GM18508 (cell line): ENCODE results near the gene CLCN1.
"Not testable (repeated sequence)": the region's sequence is repeated elsewhere in the genome, so short reads cannot be mapped to it uniquely, and the experiment has no call there.

Experiments used
- ATAC-seq: cut with Tn5 transposase; IDR thresholded peaks from one replicate; pipeline ENCODE4 v1.9.1; 2021; ENCODE audit warnings: moderate number of reproducible peaks; ENCODE audit not compliant: insufficient read depth, unreplicated experiment

Gene CLCN1

DNA sequence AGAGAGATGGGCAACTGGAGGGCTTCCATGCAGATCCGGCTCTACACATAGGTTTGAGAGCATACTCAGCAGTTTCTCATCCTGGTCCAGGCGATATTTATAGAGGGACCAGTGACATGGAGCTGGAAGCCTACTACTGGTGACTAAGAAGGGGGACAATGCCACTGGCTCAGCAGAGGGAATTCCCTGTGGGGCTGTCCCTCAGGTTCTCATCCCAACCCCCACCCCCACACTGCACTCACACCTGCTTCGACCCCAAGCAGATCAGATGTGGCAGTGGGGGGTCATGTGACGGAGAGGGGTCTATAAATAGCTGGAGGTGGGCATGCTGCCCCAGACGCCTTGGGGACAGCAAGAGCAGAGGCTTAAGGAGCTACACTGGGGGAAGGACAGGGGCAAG is at the start of gene CLCN1:
CLCN1 (plus strand) TSS at position 336 of the 400 bp plus-strand sequence. CDS start 102 bp downstream, outside the sequence.
- no peak for ATAC-seq

DNA sequence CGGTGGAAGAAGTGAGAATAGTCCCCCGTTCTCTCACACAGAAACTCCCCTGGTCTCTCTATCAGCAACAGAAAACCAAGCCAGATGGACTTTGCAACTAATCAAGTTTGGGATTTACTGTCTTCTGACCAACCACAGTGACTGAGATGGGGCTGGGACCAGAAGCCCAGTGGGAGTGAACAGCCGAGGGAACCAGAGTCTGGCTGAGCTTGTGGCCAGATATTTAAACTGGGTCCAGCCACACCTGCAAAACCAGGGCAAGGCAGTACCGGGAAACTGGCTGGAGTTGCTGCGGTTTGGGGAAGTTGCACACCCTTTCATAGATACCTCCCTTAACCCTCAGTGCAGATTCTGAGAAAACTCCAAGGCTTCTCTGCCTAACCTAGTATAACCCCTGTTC is 46.7 kb upstream of the CLCN1 start:
- no peak for ATAC-seq

DNA sequence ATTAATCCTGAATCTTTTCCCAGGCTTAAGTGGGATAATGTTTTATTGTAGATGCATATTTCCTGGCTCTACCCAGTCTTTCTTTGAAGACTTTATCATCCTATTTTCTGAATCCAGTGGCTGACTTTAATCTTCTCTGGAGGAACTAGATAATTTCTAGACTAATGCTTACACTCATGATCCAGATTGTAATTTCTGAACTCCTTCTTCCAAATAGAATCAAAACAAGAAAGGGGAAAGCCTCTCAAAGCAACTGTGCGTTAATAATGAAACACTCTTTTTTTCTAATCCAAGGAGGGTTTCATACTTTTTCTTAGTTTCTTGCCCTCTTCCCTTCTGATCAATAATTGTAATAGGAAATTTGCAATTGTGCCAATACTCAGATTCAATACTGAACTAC is 44.7 kb upstream of the CLCN1 start:
- no peak for ATAC-seq

DNA sequence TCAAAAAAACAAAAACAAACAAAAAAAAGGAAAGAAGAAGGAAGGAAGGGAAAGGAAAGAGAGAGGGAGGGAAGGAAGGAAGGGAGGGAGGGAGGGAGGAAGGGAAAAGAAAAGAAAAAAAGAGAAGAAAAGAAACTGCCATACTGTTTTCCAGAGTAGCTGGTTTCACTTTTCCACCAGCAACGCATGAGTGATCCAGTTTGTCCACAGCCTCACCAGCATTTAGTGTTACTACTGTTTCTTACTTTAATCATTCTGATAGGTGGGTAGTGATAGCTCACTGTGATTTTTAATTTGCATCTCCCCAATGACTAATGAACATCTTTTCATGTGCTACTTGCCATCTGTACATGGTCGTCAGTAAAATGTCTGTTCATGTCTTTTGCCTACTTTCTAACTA is 43.0 kb upstream of the CLCN1 start:
- no peak for ATAC-seq

DNA sequence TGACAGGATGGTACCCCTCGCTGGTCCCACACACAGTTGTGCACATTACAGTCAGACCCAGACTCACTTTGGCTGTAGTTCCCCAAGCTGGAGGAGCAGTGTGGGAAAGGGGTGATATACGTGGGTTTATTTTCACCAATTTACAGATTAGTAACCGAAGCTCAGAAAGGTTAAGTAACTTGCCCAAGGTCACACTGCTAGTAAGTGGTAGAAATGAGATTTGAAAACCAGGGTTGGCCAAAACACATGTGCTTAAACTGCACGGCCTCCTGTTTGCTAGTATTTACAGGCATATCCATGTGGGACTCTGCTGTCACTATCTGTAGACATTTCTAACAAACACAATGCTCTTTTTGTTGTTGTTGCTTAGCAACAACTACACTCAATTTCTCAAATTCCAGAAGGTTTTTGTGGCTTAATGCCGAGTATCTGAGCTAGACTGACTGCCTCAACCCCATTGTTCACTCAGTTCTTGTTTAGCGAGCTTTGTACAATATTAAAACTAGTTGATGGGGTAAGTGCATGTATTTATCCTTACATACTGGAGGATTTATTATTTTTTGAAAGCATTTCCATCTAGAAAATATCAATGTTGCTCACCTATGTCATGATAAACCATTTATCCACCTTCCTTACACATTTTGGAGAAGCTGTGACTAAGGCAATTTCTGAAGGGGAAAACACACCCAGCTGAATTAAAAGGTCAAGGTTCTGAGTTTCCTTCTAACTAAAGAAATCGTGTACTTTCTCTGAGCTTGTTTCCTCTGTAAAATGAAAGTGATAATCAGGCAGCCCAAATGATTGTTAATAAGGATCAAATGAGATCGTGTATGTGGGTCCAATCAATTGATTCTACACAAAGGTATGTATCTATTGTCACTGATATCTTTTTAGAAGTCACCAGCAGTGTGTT is 36.5 kb upstream of the CLCN1 start:
- ATAC-seq: no peak

DNA sequence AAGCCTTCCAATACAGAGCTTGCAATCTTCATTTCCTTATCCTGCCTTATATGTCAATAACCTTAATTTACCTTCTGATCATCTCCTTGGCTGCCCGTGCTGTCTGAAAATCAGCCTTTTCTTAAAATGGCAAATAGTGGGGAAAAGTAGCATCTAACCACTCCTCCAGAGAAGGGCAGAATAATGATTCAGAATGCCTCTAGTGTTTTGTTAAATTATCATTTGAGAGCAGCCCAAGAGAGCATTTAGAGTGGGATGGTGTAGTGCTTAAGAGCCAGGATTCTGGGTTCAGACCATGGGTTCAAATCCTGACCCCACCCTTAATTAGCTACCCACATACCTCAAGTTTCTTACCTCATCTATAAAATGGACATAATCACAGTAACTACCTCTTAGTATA is 35.8 kb upstream of the CLCN1 start:
- ATAC-seq: no peak

DNA sequence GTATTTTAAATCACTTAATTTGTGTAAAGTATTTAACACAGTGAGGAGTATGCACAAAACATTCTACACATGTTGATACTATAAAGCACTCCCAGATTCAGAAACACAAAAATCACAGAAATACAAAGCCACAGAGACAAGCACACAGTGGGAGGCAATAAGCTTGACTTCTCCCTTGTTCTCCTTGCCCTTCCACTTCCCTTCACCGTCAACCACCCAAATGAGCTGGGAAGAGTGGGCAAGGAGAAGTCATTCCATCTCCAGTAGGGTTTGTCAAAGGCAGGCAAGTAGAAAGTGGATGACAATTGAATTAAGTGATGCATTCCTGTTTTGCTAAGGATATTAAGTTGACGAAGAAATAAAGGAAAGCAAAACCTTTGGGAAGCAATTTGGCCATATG is 35.3 kb upstream of the CLCN1 start:
- no peak for ATAC-seq

DNA sequence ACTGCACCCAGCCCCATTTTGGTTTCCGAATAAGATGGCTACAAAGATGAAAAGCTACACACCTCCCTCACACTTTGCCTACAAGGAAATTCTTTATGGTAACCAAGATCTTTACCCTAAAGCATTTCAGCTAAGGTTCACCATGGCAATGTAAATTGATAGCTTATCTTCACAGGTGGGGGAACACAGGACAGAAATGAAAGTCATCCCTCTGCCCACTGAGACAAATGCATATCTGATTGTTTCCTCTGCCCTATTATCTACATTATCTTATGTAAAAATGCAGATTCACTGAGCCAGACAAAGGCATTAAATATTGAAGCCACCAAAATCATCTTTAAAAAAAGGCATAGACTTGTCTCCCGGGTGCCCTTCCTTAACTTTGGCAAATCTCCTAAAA is 34.4 kb upstream of the CLCN1 start:
- ATAC-seq: no peak

DNA sequence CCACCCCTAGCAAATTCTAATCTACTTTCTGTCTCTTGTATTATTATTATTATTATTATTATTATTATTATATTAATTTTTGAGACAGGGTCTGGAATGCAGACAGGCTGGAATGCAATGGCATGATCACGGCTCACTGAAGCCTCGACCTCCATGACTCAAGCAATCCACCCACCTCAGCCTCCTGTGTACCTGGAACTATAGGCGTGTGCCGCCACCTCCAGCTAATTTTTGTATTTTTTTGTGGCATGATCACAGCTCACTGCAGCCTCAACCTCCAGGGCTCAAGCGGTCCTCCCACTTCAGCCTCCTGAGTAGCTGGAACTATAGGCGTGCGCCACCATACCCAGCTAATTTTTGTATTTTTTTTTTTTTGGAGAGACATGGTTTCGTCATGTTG is 33.8 kb upstream of the CLCN1 start:
- ATAC-seq: no peak

DNA sequence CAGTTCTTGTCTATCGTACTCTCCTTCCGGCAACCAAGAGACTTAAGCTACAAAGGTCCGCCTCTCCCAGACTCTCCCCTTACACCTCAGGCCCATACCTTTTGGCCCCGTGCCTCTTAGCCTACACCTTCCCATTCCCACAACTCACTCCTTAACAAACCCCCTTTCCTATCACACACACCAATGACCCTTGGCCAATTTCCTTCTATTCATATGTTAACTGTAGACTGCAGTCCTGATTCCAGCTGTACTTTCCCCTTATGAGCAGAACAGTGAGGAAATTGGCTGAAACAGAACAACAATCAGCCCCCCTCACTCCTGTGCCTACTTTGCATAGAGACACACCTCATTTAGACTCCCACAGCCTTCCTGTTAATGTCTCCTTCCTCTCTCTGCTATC is 32.5 kb upstream of the CLCN1 start:
- ATAC-seq: no peak

DNA sequence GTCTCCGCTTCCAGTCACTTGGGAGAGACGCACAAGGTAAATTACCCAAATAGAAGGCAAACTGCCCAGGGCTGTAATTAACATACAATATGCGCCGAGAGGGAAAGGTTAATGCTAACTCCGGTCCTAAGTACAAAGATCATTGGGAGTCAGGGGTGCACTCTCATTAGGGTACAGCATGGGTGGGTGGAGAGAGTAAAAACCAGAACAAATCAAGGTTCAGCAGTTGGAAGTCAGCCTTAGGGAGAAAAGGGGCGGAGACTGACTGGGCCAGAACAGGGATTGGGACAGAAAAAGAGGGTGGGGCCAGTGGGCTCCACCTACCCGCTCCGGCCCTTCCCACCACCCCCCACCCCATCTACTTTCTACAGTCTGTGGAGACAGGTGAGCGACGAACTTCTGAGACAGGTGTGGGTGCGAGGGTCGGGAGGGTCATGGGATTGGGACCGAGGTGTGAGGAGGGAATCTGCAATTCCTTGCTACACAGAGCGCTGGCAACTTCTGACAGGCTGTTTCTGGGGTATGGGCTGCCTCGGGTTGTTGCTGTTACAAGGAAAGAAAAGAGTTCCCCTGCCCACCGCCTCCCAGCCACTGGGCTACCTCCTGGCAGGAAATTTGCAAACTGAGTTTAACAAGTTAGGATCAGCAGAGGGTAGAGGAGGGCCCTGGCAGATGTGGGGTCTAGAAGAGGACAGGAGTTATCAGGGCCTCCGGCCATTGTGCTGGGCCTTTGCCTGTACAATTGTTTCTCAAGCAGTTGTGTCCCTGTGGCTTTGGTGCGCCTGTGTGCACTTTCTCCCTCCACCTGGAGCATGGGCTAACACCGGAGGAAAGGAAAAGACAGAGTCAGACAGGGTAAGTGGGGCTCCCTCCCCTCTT is 31.1 kb upstream of the CLCN1 start, which contains the start of gene TMEM139:
TMEM139 (plus strand) TSS at position 368 of the 879 bp plus-strand sequence. CDS start 1,000 bp downstream, outside the sequence.
- ATAC-seq: no peak

DNA sequence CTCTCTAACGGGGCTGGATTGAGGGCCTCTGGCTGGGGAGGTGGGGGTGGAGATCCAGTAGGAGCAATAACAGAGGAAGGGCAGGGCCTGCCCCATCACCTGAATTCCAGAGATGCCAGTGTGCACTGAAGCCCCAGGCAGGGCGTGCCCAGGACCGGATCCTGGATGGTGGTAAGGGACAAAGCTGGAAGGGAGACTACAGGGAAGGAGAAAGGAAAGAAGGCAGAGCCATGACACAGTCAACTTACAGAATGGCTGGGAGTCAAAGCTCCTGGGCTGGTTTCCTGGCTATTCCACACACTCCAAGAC is 30.5 kb upstream of the CLCN1 start:
- ATAC-seq: no peak

DNA sequence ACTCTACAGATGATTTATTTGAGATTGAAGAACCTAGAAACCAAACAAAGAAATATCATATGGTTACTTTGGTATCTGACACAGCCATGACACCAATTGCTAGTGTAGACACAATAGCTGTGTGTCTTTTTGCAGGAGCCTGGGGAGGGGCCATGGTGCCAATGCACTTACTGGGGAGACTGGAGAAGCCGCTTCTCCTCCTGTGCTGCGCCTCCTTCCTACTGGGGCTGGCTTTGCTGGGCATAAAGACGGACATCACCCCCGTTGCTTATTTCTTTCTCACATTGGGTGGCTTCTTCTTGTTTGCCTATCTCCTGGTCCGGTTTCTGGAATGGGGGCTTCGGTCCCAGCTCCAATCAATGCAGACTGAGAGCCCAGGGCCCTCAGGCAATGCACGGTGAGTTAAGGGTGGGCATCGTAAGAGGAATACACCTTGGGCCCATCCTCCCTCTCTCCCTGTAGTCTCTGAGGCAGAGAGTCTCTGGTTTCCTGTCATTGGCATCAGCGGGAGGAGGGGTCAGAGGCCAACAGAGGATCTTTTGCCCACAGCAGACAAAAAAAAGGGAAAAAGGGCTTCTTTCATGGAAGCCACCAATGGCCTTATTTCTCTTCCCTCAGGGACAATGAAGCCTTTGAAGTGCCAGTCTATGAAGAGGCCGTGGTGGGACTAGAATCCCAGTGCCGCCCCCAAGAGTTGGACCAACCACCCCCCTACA is 29.9 kb upstream of the CLCN1 start:
- ATAC-seq: no peak

DNA sequence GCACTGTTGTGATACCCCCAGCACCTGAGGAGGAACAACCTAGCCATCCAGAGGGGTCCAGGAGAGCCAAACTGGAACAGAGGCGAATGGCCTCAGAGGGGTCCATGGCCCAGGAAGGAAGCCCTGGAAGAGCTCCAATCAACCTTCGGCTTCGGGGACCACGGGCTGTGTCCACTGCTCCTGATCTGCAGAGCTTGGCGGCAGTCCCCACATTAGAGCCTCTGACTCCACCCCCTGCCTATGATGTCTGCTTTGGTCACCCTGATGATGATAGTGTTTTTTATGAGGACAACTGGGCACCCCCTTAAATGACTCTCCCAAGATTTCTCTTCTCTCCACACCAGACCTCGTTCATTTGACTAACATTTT is 29.4 kb upstream of the CLCN1 start:
- ATAC-seq: no peak

DNA sequence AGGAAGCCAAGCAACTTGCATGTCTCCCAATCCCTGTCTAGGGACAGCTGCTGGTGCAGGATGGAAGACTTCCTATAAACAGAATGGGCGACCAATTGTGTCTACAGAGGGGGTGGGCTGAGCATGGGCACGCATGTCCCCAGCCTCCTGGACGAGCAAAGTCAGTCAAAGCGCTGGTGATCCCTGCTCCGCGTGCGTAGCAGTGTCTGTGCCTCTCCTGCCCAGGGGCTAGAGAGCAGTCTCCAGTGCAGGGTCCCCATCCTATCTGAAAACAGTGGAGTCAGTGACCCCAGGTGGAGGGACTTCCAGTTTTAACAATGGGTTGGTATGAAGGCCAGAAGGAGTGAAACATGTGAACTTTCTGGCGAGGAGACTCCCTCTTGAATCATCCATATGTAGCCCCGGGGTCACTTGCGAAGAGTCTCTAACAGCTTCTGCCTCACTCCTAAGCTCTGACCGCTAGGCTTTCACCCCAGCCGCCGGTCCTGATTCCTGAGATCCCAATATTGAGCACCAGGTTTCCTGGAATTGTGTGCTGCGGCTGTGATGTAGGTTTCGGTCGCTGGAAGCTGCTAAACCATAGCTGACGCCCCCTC is 28.5 kb upstream of the CLCN1 start:
- no peak for ATAC-seq

DNA sequence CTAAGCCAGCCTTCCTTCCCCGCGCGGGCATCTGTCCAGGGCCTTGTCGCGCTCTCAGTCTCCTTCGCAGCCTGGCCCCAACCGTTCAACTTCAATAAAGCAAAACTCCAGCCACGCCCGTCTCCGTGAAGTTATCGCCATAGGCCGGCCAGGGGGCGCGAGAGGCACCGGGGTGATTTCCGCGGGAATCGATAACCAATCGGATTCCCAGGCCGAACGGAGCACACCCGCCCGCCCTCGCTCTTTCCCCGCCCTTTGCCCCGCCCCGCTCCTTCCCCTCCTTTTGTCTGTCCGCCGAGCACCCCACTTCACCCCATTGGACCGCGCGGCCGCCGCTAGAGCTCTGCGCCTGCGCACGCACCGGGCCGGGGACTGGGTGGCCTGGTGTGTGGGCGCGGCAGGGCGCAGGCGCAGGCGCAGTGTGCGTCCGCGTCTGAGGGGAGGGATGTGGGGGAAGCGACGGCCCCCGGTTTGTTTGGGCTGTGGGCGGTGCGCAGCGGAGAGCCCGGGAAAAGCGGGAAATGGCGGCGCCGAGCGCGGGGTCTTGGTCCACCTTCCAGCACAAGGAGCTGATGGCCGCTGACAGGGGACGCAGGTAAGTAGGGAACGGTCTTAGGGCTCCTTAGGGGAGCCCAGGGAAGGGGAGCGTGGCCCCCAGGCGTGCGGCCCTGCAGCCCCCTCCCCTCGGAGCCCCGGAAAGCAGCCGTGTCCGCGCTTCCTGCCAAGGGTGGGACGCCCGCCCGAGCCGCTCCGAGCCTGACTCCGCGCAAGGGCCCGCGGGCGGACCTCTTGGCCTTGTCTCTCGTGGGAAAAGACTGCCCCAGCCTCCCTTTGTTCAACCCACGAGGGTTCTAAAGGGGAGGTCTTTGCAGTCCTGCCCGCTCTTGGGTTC is 27.7 kb upstream of the CLCN1 start, which contains the start of gene CASP2:
CASP2 (plus strand) TSS at position 417 of the 892 bp plus-strand sequence; CDS start at position 522, 105 bp downstream.
- ATAC-seq: peak; percentile 53

DNA sequence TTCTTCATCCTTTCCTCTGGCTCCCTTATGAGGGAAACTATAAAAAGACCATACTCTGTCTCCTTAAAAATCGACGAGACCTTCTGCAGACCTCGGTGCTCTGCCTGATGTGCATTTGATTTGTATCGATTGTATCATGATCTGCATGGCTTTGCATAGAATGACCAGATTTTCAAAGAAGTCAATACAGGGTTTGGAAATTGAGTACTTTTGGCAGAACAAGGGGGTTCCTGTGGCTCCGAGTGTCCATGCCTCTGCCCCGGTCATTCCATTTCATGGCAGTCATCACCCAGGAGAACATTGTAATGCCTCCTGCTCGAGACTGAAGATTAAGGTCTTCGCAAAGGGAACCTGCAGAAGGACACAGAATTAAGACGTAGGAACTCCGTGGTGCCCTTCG is 27.1 kb upstream of the CLCN1 start:
- ATAC-seq: no peak

DNA sequence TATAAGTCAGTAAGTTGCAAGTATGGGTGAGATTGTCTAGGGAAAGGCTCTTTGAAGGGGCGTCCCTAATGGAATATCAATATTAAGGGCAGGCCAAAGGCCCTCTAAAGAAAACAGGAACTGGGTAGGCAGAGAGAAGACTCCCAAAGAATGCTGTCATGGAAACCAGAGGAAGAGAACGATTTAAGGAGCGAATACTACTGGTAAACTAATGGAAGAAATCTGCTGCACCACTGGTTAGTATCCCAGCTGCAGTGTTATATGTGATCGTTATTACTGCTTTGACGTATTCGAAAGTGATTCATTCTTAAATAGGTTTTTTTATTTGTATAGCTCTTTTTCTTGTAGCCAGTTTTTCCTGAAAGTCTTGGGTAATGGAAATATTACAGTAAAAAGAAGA is 26.5 kb upstream of the CLCN1 start:
- ATAC-seq: no peak

DNA sequence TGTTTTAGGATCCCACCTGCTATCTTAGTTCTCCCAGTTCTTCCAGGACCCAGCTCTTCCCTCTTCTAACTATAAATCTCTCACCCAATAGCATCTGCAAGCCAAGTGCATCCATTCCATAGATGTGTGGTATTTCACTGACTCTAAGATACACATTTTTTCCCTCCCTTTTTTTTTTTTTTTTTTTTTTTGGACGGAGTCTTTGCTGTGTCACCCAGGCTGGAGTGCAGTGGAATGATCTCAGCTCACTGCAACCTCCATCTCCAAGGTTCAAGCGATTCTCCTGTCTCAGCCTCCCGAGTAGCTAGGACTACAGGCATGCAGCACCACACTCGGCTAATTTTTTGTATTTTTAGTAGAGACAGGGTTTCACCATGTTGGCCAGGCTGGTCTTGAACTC is 26.0 kb upstream of the CLCN1 start:
- not testable (repeated sequence) for ATAC-seq
